ENCODE data around the gene CCDC28B. TPM values are rescaled to one million over a fixed set of nuclear protein-coding genes. Genes with fewer than 3 reads are reported as not detected.

CCDC28B gene
- polyA plus RNA-seq, 3 donors: 17.8 to 30.2 (median 27.4) TPM

- DNase-seq (ENCODE audit: extremely low read depth in 1 of 11, low read depth in 9 of 11, low spot score in 4 of 11): no peak
Observed at GRCh38 chr1:32208469-32208868, 8.1 kb downstream of the CCDC28B start.

- DNase-seq (ENCODE audit: extremely low read depth in 1 of 11, low read depth in 9 of 11, low spot score in 4 of 11): no peak
Observed at GRCh38 chr1:32208891-32209328, 8.5 kb downstream of the CCDC28B start, which contains the start of gene DCDC2B. TSS of gene DCDC2B (plus strand) at chr1:32209089. CDS start at chr1:32209094, 5 bp downstream.

- peak in 1 of 11 donors; percentile 36 for DNase-seq (ENCODE audit: extremely low read depth in 1 of 11, low read depth in 9 of 11, low spot score in 4 of 11)
Observed at GRCh38 chr1:32215629-32216480, 15.5 kb downstream of the CCDC28B start.

GRCh38 chr1:32216566-32216965 is 16.2 kb downstream of the CCDC28B start:
- DNase-seq (ENCODE audit: extremely low read depth in 1 of 11, low read depth in 9 of 11, low spot score in 4 of 11): no peak

- DNase-seq (ENCODE audit: extremely low read depth in 1 of 11, low read depth in 9 of 11, low spot score in 4 of 11): no peak
Observed at GRCh38 chr1:32219022-32219421, 18.6 kb downstream of the CCDC28B start.

GRCh38 chr1:32220746-32221580 is 20.6 kb downstream of the CCDC28B start:
- DNase-seq (ENCODE audit: extremely low read depth in 1 of 11, low read depth in 9 of 11, low spot score in 4 of 11): peak in 1 of 11 donors; percentile 31

- DNase-seq (ENCODE audit: extremely low read depth in 1 of 11, low read depth in 9 of 11, low spot score in 4 of 11): no peak
Observed at GRCh38 chr1:32221581-32221979, 21.2 kb downstream of the CCDC28B start.

GRCh38 chr1:32221980-32222755 is 21.8 kb downstream of the CCDC28B start, which contains the start of the genes EIF3I and TMEM234:
TSS of gene EIF3I (plus strand) at chr1:32222407. CDS start at chr1:32222442, 35 bp downstream.
TSS of gene TMEM234 (minus strand) at chr1:32222353. CDS start at chr1:32222322, 31 bp downstream.
- DNase-seq (ENCODE audit: extremely low read depth in 1 of 11, low read depth in 9 of 11, low spot score in 4 of 11): peak in 9 of 11 donors; percentile 86 to 95 (median 92)

- no peak for DNase-seq (ENCODE audit: extremely low read depth in 1 of 11, low read depth in 9 of 11, low spot score in 4 of 11)
Observed at GRCh38 chr1:32223683-32224082, 23.3 kb downstream of the CCDC28B start.

GRCh38 chr1:32224285-32224684 is 23.9 kb downstream of the CCDC28B start:
- DNase-seq (ENCODE audit: extremely low read depth in 1 of 11, low read depth in 9 of 11, low spot score in 4 of 11): no peak

GRCh38 chr1:32228771-32229170 is 28.4 kb downstream of the CCDC28B start:
- DNase-seq (ENCODE audit: extremely low read depth in 1 of 11, low read depth in 9 of 11, low spot score in 4 of 11): no peak

GRCh38 chr1:32231843-32232432 is 31.5 kb downstream of the CCDC28B start:
- DNase-seq (ENCODE audit: extremely low read depth in 1 of 11, low read depth in 9 of 11, low spot score in 4 of 11): no peak

- no peak for DNase-seq (ENCODE audit: extremely low read depth in 1 of 11, low read depth in 9 of 11, low spot score in 4 of 11)
Observed at GRCh38 chr1:32232558-32233304, 32.3 kb downstream of the CCDC28B start.

- DNase-seq (ENCODE audit: extremely low read depth in 1 of 11, low read depth in 9 of 11, low spot score in 4 of 11): no peak
Observed at GRCh38 chr1:32234792-32235191, 34.4 kb downstream of the CCDC28B start.

GRCh38 chr1:32239337-32239736 is 38.9 kb downstream of the CCDC28B start:
- DNase-seq (ENCODE audit: extremely low read depth in 1 of 11, low read depth in 9 of 11, low spot score in 4 of 11): no peak

- no peak for DNase-seq (ENCODE audit: extremely low read depth in 1 of 11, low read depth in 9 of 11, low spot score in 4 of 11)
Observed at GRCh38 chr1:32239790-32240139, 39.4 kb downstream of the CCDC28B start.

GRCh38 chr1:32240140-32240951 is 40.0 kb downstream of the CCDC28B start:
- peak in 5 of 11 donors; percentile 58 to 72 (median 71) for DNase-seq (ENCODE audit: extremely low read depth in 1 of 11, low read depth in 9 of 11, low spot score in 4 of 11)

All from renal cortex interstitium (tissue), 11 donors.